ENCODE results near the gene HIVEP2.

DNA sequence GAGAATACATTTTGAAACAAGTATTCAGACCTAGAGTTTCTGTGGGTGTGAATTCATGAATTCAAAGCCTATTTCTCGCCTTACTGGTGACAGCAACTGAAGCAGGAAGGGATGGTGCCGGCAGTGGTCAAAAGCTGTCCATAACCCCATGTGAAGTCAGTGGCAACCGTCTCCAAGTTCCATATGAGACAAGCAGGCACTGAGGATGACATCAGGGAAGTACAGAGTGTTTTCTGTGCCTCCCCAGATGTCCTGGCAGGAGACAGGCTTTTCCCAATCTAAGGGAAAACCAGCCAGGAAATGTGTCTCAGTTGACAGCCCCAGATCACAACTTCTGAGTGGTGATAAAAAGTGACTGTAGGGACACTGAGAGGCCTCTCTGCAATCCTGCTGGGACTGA is 66.6 kb downstream of the HIVEP2 start:
- TF ChIP-seq CTCF (IDR thresholded peaks at IDR 0.05) (no peak), POLR2AphosphoS5 (IDR thresholded peaks at IDR 0.05) (no peak), EP300 (IDR thresholded peaks at IDR 0.05) (no peak)

Data from stomach (tissue), 4 donors.